PC-9 (cell line): Measurements from ENCODE around the gene SF1. TPM values are rescaled to one million over a fixed set of nuclear protein-coding genes. Genes with fewer than 3 reads are reported as not detected.

Experiments used
- BruUV-seq: library from RNA; stranded (reverse); fragments of 400-500 nt; replicated peaks from 2 replicates; lab custom pipeline; 2021; lab: Mats Ljungman, UMichigan
- CTCF ChIA-PET: fragments of 300-600 bp; sonication (Branson Sonifier 250); formaldehyde crosslinking; loops from one replicate; lab custom pipeline; 2022; ENCODE audit warnings: antibody characterized with exemption; lab: Charles Lee
- POLR2A ChIA-PET: fragments of 300-600 bp; sonication (Branson Sonifier 250); formaldehyde crosslinking; loops from one replicate; lab custom pipeline; 2022; ENCODE audit warnings: antibody characterized with exemption; ENCODE audit not compliant: unreplicated experiment; lab: Charles Lee
- DNase-seq, 2 experiments: peaks; one replicate each; pipeline versions ENCODE4 v3.0.0 to v3.0.0-alpha.2; 2015 to 2022; ENCODE audit warnings: mixed read lengths in 1 of 2
- H2AFZ ChIP-seq: fragments of 200-600 bp; sonication (generic); 2 replicates; pipeline ENCODE4 v1.8.1; 2017; ENCODE audit warnings: antibody characterized with exemption
- H3F3A ChIP-seq: fragments of 200-600 bp; sonication (generic); 2 replicates; pipeline ENCODE4 v1.8.1; 2017; ENCODE audit warnings: antibody characterized with exemption, mild to moderate bottlenecking, low read depth; ENCODE audit not compliant: insufficient read depth
- H3K27ac ChIP-seq: fragments of 200-600 bp; sonication (generic); 2 replicates; pipeline ENCODE4 v1.6.1; 2016; ENCODE audit warnings: mixed run types
- H3K27me3 ChIP-seq: fragments of 200-600 bp; sonication (generic); 2 replicates; pipeline ENCODE4 v1.6.1; 2016; ENCODE audit warnings: low read depth, mixed run types; ENCODE audit not compliant: insufficient read depth
- H3K36me3 ChIP-seq: fragments of 200-600 bp; sonication (generic); 2 replicates; pipeline ENCODE4 v1.6.1; 2016; ENCODE audit warnings: low read depth, mixed run types
- H3K4me1 ChIP-seq: fragments of 200-600 bp; sonication (generic); replicated peaks from 2 replicates; pipeline ENCODE4 v1.6.1; 2016; ENCODE audit warnings: mixed run types; ENCODE audit not compliant: insufficient read depth
- H3K4me2 ChIP-seq: fragments of 200-600 bp; sonication (generic); 2 replicates; pipeline ENCODE4 v1.6.1; 2017; ENCODE audit warnings: mixed run types
- H3K4me3 ChIP-seq: fragments of 200-600 bp; sonication (generic); 2 replicates; pipeline ENCODE4 v1.6.1; 2016; ENCODE audit warnings: mixed run types
- H3K79me2 ChIP-seq: fragments of 200-600 bp; sonication (generic); 2 replicates; pipeline ENCODE4 v1.6.1; 2017; ENCODE audit warnings: low read depth, mixed run types
- H3K9me2 ChIP-seq: fragments of 200-600 bp; sonication (generic); 2 replicates; pipeline ENCODE4 v1.8.1; 2017; ENCODE audit warnings: mild to moderate bottlenecking; ENCODE audit not compliant: insufficient read depth
- H3K9me3 ChIP-seq: fragments of 200-600 bp; sonication (generic); 2 replicates; pipeline ENCODE4 v1.8.1; 2016; ENCODE audit warnings: low read depth; ENCODE audit not compliant: insufficient read depth
- H4K20me1 ChIP-seq: fragments of 200-600 bp; sonication (generic); 2 replicates; pipeline ENCODE4 v1.8.1; 2017; ENCODE audit not compliant: insufficient read depth
- CTCF ChIP-seq: fragments of 200-600 bp; sonication (generic); conservative IDR thresholded peaks from 2 replicates; pipeline ENCODE4 v1.6.1; 2017; ENCODE audit warnings: mixed run types, antibody characterized with exemption, mild to moderate bottlenecking, moderate library complexity
- EZH2 ChIP-seq: fragments of 200-600 bp; sonication (generic); IDR thresholded peaks from 2 replicates; pipeline ENCODE4 v1.8.0; 2017; ENCODE audit warnings: antibody characterized with exemption, low read depth
- intact Hi-C: fragments of 100-400 bp; cut with micrococcal nuclease; formaldehyde crosslinking; loops from one replicate; pipeline ENCODE4 v1.10.0; 2022; ENCODE audit not compliant: unreplicated experiment
- total RNA-seq: library from RNA; stranded (reverse); gene quantifications from 2 replicates; pipeline ENCODE4 v1.2.3, GENCODE V29; 2021

Gene SF1
- total RNA-seq, 1 experiment from 2014 or later = 336 TPM

GRCh38 chr11:64739871-64740270 is 38.5 kb downstream of the SF1 start:
- no TSS peak for BruUV-seq
- intact Hi-C loops = loop anchor here (5.0 kb wide), 1 partner anchor 88 kb away; no protein-coding TSS in a partner anchor
- CTCF ChIA-PET = interaction anchor here (0.7 kb wide), 2 partner anchors 11 to 523 kb away, joined by 3 read pairs; no protein-coding TSS in a partner anchor

GRCh38 chr11:64736654-64737053 is 41.7 kb downstream of the SF1 start:
- Histone ChIP-seq H3K9me2 (no peaks in the 10 kb centered on the region), H3K4me3 (no peak overlapping the region), H3K4me1 (0 out of 2 replicates have a peak, but pooled peaks cover 3% of the 10 kb centered on the region), H4K20me1 (no peaks in the 10 kb centered on the region), H3K27me3 (peaks cover 31% of the 10 kb centered on the region; the same call in 1 of the 2 replicates), H2AFZ (no peak overlapping the region), H3F3A (peaks cover 6% of the 10 kb centered on the region; the same call in 1 of the 2 replicates), H3K4me2 (no peak overlapping the region), H3K27ac (no peak overlapping the region), H3K79me2 (no peaks in the 10 kb centered on the region), H3K36me3 (no peaks in the 10 kb centered on the region), H3K9me3 (no peaks in the 10 kb centered on the region)
- ChIA-PET POLR2A (interaction anchor here (0.7 kb wide), 1 partner anchor 10 kb away, joined by 5 read pairs; no protein-coding TSS in a partner anchor), CTCF (no interaction called here)
- BruUV-seq = no TSS peak
- TF ChIP-seq CTCF = no peak
- no peak for TF ChIP-seq EZH2
- intact Hi-C loops = no loop called here
- no peak for DNase-seq

More at GRCh38 chr11:64739871-64740270, 38.5 kb downstream of the SF1 start:
- Histone ChIP-seq H3F3A (peaks cover 11% of the 10 kb centered on the region), H3K4me3 (no peak overlapping the region), H3K27ac (no peak overlapping the region), H3K9me3 (no peaks in the 10 kb centered on the region), H3K4me1 (peaks cover 16% of the 10 kb centered on the region), H3K27me3 (peaks cover 53% of the 10 kb centered on the region), H3K36me3 (no peaks in the 10 kb centered on the region), H3K4me2 (no peak overlapping the region), H2AFZ (no peak overlapping the region), H3K79me2 (no peaks in the 10 kb centered on the region), H3K9me2 (no peaks in the 10 kb centered on the region), H4K20me1 (no peaks in the 10 kb centered on the region)
- DNase-seq = no peak
- TF ChIP-seq CTCF = no peak
- no peak for TF ChIP-seq EZH2
- POLR2A ChIA-PET = interaction anchor here (0.8 kb wide), 1 partner anchor 1968 kb away, joined by 13 read pairs; the partner anchor contains the start of gene TAF6L

- Histone ChIP-seq H3K4me1 (0 out of 2 replicates have a peak, but pooled peaks cover 3% of the 10 kb centered on the region), H3F3A (peaks cover 6% of the 10 kb centered on the region; the same call in 1 of the 2 replicates), H3K36me3 (no peaks in the 10 kb centered on the region), H3K79me2 (no peaks in the 10 kb centered on the region), H3K9me2 (no peaks in the 10 kb centered on the region), H2AFZ (no peak overlapping the region), H3K4me2 (no peak overlapping the region), H3K9me3 (no peaks in the 10 kb centered on the region), H3K27ac (no peak overlapping the region), H4K20me1 (no peaks in the 10 kb centered on the region), H3K27me3 (peaks cover 30% of the 10 kb centered on the region; the same call in 1 of the 2 replicates), H3K4me3 (no peak overlapping the region)
- DNase-seq = no peak
- POLR2A ChIA-PET = no interaction called here
- intact Hi-C loops = no loop called here
- TF ChIP-seq EZH2 = no peak
- CTCF ChIA-PET = no interaction called here
- BruUV-seq = no TSS peak
Measured at GRCh38 chr11:64735725-64736259, 42.5 kb downstream of the SF1 start.
